Activated T-helper 1 cell treated with anti-CD3 and anti-CD28 coated beads, Interleukin-2, amount 50 U/mL, for 16 hours (primary cell): ENCODE results near the gene WBP1L.
"Not testable (repeated sequence)": the region's sequence is repeated elsewhere in the genome, so short reads cannot be mapped to it uniquely, and the experiment has no call there.

Experiments
- DNase-seq, 2 donors: peaks; one replicate each; pipeline ENCODE4 v3.0.0-alpha.2; 2020; ENCODE audit warnings: low read depth in 1 of 2, low spot score in 1 of 2

WBP1L gene

DNA sequence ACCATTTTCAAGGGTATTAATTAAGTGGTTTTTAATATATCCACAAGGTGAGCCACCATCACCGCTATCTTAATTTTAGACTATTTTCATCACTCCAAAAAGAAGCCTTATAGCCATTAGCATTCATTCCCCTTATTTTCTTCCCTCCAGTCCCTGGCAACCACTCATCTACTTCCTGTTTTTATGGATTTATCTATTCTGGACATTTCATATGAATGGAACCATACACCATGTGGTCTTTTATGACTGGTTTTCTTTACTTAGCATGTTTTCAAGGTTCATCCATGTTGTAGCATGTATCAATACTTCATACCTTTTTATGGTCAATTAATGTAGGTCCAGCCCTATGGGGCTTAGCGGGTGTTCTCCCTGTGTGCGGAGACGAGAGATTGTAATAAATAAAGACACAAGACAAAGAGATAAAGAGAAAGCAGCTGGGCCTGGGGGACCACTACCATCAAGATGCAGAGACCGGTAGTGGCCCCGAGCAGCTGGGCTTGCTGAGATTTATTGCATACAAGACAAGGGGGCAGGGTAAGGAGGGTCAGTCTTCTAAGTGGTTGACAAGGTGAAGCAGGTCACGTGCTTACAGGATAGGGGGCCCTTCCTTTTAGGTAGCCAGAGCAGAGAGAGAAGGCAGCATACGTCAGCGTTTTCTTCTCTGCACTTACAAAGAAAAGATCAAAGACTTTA lies 14.6 kb downstream of the WBP1L start:
- no peak for DNase-seq

DNA sequence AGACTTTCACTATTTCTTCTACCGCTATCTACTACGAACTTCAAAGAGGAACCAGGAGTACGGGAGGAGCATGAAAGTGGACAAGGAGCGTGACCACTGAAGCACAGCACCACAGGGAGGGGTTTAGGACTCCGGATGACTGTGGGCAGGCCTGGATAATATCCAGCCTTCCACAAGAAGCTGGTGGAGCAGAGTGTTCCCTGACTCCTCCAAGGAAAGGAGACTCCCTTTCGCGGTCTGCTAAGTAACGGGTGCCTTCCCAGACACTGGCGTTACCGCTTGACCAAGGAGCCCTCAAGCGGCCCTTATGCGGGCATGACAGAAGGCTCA lies 15.2 kb downstream of the WBP1L start:
- not testable (repeated sequence) for DNase-seq

DNA sequence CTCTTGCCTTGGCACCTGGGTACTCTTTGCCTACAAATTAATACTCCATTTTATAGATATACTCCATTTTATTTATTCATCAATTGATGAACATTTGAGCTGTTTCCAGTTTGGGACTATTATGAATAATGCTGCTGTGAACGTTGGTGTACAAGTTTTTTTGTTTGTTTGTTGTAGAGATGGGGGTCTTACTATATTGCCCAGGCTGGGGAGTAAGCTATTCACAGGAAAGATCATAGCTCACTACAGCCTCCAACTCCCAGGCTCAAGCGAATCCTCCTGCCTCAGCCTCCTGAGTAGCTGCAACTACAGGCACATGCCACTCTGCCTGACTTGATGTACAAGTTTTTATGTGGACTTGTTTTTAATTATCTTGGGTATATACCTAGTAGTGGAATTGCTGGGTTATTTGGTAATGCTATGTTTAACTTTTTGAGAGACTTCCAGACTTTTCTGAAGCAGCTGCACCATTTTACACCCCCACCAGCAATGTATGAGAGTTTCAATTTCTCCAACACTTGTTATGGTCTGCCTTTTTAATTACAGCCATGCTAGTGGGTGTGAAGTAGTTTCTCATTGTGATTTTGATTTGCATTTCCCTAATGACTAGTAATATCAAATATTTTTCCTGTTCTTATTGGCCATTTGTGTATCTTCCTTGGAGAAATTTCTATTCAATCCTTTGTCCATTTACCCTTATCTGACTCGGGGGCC lies 15.9 kb downstream of the WBP1L start:
- DNase-seq: no peak

DNA sequence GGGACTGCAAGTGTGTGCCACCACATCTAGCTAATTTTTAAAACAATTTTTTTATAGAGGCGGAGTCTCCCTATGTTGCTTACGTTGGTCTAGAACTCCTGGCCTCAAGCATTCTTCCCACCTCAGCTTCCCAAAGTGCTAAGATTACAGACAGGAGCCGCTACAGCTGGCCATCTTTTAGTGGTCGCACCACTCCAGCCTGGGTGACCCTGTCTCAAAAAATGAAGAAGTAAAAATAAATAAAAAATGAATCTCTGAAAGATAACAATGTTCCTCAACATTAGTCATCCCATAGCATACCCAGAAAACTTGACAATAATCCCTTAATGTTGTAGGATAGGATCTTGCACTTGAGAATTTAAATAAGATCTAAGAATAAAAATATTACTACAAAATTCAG lies 18.2 kb downstream of the WBP1L start:
- no peak for DNase-seq

DNA sequence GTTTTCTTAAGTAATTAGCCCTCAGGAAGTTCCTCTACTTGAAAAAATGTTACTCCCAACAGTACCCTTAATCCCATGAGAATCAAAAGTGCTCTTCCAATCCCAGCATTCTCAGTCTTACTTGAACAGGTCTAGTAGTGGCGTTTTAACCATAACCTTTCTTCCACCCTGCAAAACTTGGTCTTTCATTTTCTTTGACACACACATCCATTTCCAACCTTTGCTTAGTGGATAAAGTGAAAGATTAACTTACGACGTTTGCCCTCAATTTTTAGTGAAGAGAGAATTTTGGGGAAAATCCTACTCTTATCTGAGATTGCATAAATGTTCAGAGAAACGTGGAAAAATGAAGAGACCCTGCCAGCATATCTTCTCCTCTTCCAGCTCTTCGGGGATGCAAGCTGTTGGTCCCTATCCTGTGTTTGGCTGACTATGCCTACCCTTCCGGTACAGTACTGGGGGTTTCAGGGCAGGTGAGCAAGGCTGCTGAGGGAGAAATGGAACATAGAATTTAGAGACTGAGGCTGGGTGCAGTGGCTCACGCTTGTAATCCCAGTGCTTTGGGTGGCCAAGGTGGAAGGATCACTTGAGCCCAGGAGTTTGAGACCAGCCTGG lies 18.8 kb downstream of the WBP1L start:
- no peak for DNase-seq

DNA sequence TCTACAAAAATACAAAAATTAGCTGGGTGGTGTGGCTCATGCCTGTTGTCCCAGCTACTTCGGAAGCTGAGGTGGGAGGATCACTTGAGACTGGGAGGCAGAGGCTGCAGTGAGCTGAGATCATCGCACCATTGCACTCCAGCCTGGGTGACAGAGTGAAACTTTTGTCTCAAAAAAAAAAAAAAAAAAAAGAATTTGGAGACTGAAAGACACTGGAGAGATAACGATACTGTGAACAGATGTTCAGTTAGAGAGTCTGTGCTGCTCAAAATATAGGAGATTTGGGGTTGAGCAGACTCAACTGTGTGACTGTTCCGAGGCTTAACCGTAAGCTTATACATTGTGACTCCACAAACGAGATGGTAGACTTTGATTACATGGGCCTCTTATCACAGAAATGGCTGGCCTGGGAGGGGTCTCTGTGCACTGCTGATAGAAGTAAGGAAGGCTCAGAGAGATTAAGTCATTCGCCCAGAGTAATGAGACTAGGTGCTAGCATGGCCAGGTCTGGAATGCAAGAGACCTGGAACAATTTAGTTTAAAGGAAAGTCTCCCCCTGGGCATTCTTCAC lies 19.4 kb downstream of the WBP1L start:
- no peak for DNase-seq

DNA sequence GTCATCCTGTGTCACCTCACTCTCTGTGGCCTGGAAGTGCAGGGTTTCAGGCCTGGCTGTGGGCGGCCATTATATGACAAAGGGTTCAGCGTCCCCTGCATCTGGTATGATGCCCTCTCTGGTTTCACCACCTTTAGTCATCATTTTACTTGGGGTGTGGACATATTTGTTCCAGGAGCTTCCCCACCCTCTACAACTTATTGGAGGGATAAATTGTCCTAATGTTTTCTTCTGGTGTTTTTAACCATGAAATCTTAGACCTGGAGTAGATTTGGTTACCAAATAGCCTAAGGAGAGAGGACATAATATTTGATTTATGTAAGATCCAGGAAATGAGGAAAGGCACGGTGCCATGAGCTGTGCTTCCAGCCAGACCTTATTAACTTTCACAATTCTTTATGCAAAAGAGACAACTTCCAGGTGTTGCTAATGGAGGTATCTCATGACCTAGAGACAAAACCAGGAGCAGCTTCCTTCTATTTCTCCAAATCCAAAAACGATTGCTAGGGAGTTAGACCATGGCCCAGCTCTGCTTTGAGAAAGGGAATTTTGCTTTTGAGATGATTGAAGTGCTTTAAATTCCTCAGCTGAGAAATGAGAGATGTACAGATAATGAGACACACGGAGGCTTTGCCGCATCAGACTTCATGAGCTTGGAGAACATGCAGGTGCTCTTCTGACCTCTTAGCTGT lies 20.9 kb downstream of the WBP1L start:
- DNase-seq: no peak

DNA sequence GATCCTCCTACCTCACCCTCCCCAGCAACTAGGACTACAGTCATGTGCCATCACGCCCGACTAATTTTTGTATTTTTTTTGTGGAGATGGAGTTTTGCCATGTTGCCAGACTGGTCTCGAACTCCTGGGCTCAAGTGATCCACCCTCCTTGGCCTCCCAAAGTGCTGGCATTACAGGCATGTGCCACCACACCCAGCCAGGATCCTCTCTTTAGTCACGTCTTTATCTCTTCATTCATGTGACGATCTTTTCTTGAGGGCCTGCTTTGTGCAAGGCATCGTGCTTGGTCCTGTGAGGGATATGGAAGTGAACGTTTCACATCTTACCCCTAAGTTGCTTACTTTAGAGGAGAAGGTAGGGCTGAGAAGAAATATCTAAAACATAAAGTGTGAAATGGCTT lies 21.6 kb downstream of the WBP1L start:
- no peak for DNase-seq

DNA sequence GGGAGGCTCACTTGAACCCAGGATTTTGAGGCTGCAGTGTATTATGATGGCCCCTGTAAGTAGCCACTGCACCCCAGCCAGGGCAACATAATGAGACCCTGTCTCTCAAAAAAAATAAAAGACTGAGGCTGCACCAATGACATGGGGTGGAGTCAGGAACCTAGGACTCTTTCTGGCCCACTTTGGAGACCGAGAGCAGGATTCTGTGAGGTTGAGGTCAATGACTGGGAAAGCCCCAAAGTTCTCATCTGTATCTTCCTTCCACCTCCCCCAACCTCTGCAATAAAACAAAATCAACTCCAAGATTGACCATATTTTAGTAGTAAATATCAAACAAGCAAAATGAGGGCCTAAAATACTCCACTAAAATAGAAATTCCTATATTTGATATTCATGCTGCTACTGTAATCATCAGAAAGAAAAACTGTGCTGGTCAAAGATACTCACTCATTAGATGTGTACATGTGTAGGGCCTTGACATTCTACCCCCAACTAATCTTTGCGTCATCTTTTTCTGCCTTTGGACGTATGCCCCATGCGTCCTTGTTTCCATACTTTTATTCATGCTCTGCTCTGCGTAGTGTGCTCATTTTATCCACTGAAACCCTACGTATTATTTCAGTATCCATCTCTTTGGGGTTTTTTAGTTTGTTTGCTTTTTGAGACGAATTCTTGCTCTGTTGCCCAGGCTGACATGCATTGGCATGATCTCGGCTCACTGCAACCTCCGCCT lies 23.8 kb downstream of the WBP1L start:
- no peak for DNase-seq

DNA sequence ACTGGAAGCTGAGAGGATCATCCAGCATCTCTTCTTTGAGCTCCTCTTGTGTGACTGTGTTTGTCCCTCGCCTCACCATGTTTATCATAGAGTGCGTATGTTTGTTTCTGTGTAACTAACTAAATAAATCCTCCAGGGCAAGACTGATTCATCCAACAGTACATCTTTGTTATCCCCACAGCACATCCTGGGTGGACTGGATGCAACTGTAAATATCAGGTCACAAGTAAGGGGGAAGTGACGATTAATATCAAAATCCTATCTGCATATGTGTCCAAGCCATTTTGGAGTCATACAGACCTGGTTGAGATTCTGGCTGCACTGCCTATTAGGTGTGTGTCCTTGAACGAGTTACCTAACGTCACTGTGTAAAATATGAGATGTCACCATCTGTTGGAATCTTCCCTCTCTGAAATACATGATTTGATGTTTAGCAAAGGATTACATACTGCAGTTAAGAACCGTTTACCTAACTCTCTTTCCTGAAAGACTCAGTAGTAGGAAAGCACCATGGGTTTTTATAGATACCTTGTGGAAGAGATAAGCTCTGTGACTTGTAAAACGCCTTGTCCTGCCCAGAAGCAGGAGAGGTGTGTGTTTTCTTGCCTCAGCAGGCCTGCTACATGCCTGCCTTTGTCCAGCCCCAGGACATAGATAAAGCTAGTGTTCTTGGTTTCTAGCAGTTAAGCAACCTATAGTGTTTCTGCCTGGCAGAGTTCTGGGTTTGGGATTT lies 25.8 kb downstream of the WBP1L start:
- no peak for DNase-seq

DNA sequence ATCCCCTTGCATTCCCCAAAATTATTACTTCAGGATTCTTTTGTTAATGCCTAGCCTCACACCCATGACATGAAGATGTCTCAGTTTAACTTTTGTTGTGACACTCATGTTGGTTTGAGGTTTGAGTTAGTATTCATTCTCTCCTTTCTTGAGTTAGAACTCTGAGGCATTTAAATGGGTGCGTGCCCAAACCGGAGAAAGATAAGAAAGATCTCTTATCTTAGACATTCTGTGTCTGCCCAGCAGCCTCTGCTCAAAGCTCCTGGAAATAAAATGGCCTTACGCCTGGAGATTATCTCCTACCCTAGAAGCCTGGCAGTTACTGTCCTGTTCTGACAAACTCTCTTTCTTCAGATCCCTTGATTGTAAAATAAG lies 26.3 kb downstream of the WBP1L start:
- no peak for DNase-seq

DNA sequence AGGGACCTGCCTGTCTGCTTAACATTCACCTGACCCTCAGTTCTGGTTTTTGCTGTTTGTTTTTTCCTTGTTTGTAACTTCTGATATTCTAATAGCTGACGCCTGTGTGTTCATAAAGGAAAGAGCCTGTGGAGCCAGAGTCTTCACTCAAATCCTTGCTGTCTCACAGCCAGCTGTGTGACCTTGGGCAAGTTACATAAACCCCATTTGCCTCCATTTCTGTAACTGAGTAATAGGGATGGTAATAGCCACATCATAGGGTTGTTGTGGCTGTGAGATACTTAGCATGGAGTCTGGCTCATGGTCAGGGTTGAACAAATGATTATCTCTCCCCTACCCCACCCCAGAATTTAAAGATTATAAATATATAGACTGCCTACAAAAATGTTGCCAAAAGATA lies 27.0 kb downstream of the WBP1L start:
- no peak for DNase-seq

DNA sequence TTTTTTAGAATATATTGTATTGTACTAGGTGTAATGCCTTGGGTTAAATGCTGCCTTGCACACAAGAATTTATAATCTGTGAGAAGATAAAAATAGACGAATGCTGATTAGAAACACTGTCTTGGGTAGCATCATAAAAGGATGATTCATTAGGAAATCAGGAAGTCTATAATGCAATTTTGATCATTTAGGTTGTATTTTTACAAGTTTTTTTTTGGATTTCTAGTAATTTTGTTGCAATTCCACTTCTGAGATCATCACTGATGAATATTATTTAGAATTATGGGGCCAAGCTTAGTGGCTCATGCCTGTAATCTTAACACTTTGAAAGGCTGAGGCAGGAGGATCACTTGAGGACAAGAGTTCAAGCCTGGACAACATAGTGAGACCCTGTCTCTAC lies 29.6 kb downstream of the WBP1L start:
- DNase-seq: no peak

DNA sequence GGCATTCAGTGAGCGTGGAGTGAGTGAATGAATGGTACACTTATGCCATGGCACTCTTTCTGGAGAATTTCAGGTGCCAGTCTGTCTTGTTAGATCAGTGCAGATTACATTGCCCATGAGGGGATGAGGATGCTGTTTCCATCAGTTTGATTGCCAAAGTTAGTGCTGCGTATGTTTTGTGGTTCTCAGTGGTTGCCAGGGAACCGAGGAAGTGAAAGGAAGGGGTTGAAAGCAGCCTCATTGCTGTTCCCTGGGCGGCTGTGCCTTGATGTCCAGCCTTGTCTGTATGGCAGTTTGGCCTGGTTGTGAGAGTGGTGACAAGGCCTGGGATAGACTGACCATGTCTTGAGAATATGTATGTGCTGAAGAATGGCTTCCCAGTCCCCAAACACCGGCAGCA lies 30.2 kb downstream of the WBP1L start:
- no peak for DNase-seq

DNA sequence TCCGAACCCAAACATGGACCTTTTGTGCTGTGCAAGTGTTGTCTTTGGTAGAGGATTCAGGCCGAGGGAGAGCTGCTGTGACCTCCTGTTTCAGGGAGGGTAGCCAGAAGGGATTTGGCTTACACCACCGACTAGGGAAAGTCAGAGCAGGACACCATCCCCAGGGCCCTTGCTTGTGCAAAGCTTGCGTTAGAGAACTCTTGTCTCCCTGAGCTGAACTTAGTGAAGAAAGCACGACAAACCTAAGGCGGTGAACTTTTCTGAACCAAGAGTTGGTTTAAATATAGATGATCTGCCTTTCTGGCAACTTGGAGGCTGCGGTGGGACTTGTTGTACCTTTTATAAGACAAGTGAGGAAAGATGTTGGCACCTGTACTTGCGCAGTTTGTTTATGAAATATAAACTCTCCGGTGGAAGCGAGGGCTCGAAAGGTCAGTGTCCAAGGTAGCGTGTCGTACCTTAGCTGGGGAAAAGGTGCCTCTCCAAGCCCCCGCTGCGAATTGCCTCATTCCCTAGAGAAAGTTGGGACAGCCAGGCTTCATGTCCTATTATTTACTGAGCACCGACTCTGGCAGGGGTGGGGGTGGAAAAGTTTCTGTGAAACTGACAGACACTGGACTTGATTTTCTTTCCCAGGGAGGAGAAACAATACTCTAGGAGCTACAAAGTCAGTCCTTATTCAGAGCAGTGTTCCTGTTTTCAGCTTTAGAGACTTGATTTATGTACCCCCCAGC lies 31.6 kb downstream of the WBP1L start:
- DNase-seq: no peak

DNA sequence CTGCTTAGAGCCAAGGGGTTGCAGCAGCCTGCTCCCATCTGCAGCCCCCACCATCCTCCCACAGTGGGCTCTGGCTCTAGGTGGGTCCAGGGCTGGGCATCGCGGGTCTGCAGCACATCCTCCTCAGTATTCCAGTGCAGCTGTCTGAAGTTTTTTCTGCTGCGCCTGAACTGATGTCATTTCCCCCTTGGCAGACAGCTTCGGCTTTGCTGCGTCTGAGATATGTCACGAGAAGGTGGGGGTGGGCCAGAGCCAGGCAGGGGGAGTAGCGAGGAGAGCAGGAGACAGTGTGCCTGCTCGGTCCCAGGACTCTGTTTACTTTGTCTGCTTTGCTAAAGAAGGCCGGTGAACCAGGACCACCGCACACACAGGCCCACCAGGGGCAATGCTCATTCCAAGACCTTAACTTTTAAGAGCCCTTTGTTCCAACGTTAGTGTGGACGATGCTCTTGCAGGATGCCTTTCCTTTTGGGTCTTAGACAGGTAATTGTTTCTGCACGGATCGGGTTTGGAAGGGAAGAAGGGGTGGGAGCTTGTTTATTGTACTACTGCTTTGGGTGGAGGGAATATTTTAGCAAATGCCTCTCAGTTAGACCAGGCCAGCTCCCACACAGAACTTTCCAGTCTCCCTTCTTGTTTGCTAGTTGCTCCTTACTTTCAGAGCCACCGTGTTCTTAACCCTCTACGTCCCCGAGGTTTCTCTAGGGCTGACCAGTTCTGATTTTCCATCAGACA lies 32.4 kb downstream of the WBP1L start:
- no peak for DNase-seq

DNA sequence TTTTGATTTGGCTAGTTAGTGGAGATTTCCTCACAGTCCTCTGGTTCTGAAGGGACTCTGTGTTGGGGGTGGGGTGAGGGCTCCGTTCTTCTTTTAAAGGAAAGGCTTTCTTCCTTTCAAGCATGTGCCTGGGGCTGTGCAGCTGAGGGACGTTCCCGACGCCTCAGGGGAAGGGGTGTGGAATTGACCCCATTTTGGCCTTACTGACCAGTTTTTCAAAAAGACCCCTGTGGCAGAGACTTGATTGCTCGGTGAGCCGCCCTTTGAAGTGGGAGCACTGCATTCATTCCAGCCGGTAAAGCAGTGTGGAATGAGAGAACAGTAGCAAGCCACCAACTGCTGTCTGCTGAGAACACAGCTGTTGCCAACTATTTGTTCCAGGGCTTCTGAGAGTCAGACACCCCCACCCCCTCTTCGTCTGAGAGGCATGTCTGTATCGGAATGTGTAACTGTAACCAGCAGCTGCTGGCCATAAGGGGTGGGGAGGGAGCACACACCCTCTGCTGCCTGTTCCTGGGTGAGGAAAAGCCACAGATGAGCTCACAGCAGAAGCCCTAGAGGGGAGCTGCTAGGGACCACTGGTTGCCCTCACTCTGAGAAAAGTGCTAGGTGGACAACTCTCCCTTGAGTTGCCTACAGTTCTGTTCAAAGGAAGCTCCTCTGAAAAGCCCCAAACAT lies 33.2 kb downstream of the WBP1L start:
- DNase-seq: no peak

DNA sequence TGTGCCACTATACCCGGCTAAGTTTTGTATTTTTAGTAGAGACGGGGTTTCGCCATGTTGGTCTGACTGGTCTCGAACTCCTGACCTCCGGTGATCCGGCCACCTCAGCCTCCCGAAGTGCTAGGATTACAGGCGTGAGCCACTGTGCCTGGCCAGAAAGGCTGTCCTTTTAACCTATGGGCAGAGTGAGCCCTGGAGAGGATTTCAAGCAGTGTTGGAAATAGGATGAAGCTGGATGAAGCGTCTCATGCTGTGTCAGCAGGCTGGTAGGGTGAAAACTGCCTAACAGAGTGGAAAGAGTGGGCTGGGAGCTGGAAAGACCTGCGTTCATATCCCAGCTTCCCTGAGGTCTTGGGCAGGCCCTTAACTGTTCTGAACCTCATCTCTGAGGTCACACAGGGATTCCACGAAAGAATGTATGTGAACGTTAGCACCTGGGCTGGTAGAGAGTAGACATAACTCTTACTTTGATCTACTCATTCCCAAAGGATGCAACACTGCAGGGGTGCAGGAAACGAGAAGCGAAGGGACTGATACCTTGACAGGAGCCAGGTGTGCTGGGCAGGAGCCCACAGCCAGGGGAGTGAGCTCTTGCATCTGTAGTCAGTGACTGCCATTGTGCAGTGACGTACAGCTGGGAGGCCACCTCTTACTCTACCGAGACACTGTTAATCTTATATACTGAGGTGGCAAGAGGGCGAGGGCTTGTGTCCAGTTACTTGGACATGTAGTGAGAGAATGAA lies 34.1 kb downstream of the WBP1L start:
- no peak for DNase-seq
